ENCODE data around the gene TRO.

TRO gene

DNA sequence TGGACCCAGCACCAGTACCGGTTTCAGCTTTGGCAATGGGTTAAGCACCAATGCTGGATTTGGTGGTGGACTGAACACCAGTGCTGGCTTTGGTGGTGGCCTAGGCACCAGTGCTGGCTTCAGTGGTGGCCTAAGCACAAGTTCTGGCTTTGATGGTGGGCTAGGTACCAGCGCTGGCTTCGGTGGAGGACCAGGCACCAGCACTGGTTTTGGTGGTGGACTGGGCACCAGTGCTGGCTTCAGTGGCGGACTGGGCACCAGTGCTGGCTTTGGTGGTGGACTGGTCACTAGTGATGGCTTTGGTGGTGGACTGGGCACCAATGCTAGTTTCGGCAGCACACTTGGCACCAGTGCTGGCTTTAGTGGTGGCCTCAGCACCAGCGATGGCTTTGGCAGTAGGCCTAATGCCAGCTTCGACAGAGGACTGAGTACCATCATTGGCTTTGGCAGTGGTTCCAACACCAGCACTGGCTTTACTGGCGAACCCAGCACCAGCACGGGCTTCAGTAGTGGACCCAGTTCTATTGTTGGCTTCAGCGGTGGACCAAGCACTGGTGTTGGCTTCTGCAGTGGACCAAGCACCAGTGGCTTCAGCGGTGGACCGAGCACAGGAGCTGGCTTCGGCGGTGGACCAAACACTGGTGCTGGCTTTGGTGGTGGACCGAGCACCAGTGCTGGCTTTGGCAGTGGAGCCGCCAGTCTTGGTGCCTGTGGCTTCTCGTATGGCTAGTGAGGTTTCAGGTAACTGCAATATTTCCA is 9.8 kb downstream of the TRO start:
- Histone ChIP-seq H3K79me2 (ENCODE audit: low read length) (no peaks in the 10 kb centered on the region), H3K9me3 (replicated peaks; ENCODE audit: insufficient read depth, low read length) (no peaks in the 10 kb centered on the region), H3F3A (ENCODE audit: insufficient read depth, low read length) (no peaks in the 10 kb centered on the region), H3K36me3 (replicated peaks; ENCODE audit: insufficient read depth, low read length) (no peaks in the 10 kb centered on the region), H2AFZ (ENCODE audit: low read length) (no peak overlapping the region), H3K27me3 (replicated peaks; ENCODE audit: insufficient read depth, low read length) (no peaks in the 10 kb centered on the region), H3K4me2 (ENCODE audit: low read depth, low read length) (no peak overlapping the region), H4K20me1 (ENCODE audit: insufficient read depth, low read length) (no peaks in the 10 kb centered on the region), H3K27ac (ENCODE audit: low read length) (no peak overlapping the region), H3K9ac (ENCODE audit: low read length) (no peak overlapping the region), H3K4me3 (ENCODE audit: low read length) (no peak overlapping the region), H3K9me2 (replicated peaks; ENCODE audit: insufficient read depth, low read length) (no peaks in the 10 kb centered on the region), H3K4me1 (ENCODE audit: low read length) (peaks cover 3% of the 10 kb centered on the region; the same call in 1 of the 2 replicates)
- TF ChIP-seq EZH2 (optimal IDR thresholded peaks at IDR 0.05; ENCODE audit: low read depth, low read length) (no peak), EZH2phosphoT487 (IDR thresholded peaks at IDR 0.05; ENCODE audit: low read length) (no peak)
- TF ChIP-seq, protein P1, sequence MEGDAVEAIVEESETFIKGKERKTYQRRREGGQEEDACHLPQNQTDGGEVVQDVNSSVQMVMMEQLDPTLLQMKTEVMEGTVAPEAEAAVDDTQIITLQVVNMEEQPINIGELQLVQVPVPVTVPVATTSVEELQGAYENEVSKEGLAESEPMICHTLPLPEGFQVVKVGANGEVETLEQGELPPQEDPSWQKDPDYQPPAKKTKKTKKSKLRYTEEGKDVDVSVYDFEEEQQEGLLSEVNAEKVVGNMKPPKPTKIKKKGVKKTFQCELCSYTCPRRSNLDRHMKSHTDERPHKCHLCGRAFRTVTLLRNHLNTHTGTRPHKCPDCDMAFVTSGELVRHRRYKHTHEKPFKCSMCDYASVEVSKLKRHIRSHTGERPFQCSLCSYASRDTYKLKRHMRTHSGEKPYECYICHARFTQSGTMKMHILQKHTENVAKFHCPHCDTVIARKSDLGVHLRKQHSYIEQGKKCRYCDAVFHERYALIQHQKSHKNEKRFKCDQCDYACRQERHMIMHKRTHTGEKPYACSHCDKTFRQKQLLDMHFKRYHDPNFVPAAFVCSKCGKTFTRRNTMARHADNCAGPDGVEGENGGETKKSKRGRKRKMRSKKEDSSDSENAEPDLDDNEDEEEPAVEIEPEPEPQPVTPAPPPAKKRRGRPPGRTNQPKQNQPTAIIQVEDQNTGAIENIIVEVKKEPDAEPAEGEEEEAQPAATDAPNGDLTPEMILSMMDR (IDR thresholded peaks at IDR 0.05; ENCODE audit: low read length) = no peak
- no peak for DNase-seq

DNA sequence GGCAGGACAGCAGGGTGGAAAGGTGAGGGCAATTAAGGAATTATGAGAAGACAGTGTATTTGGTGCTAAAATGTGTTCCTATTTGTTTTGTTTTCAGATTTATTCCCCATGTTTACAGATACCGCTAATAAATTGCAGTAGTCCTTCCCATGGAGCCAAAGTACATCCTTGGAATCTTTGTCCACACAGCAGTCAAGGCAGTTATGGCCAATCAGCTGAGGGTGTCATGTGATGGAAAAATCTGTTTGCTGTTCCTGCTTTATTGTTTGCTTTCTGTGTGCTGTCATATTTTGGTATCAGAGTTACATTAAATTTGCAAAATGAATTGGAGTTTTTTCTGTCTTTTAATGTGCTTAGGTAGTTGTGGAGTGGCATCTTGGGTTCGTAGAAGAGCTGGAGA is 10.5 kb downstream of the TRO start:
- no peaks in the 10 kb centered on the region for H4K20me1 ChIP-seq (ENCODE audit: insufficient read depth, low read length)
- H3K79me2 ChIP-seq (ENCODE audit: low read length) = no peaks in the 10 kb centered on the region
- no peaks in the 10 kb centered on the region for H3F3A ChIP-seq (ENCODE audit: insufficient read depth, low read length)
- H3K9ac ChIP-seq (ENCODE audit: low read length) = no peak overlapping the region
- no peaks in the 10 kb centered on the region for H3K9me3 ChIP-seq (replicated peaks; ENCODE audit: insufficient read depth, low read length)
- no peak overlapping the region for H3K27ac ChIP-seq (ENCODE audit: low read length)
- peaks cover 3% of the 10 kb centered on the region; the same call in 1 of the 2 replicates for H3K4me1 ChIP-seq (ENCODE audit: low read length)
- no peak for DNase-seq
- no peaks in the 10 kb centered on the region for H3K27me3 ChIP-seq (replicated peaks; ENCODE audit: insufficient read depth, low read length)
- H3K4me3 ChIP-seq (ENCODE audit: low read length) = no peak overlapping the region
- no peak overlapping the region for H3K4me2 ChIP-seq (ENCODE audit: low read depth, low read length)
- TF ChIP-seq EZH2 (optimal IDR thresholded peaks at IDR 0.05; ENCODE audit: low read depth, low read length) (no peak), EZH2phosphoT487 (IDR thresholded peaks at IDR 0.05; ENCODE audit: low read length) (no peak)
- TF ChIP-seq, protein P1 (IDR thresholded peaks at IDR 0.05; ENCODE audit: low read length) = no peak
- H2AFZ ChIP-seq (ENCODE audit: low read length) = no peak overlapping the region
- H3K9me2 ChIP-seq (replicated peaks; ENCODE audit: insufficient read depth, low read length) = no peaks in the 10 kb centered on the region
- H3K36me3 ChIP-seq (replicated peaks; ENCODE audit: insufficient read depth, low read length) = no peaks in the 10 kb centered on the region

DNA sequence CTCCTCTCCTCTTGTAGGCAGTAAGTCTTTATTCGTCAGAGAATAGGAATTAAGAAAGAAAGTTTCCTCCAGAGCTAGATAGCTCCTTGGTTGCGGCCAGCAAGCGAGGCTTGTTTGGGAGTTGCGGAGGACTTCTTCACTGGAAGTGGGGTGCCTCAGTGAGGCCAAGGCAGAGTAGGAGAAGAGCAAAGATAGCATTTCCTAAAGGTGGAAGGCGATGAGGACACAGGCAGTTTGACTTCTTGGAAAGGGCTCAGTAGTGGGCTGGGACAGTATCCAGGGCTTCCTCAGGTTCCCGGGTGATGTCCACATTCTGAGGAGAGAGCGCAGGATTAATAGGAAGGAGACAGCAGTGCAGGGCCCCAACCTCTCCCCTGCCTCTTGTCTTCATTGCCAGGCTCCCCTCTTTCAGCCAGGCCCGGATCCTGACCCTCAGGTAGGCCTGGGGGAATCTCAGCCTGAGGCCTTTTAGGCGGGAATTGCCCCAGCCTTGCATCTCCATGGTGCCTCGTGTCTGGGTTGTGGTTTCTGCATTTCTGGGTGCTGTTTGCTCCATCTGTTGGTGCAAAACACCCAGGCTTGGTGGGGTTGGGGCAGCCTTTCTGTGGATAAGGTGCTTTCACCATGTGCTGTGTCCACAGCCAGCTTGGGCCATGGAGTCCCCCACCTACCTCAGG is 12.7 kb downstream of the TRO start:
- Histone ChIP-seq H3F3A (ENCODE audit: insufficient read depth, low read length) (no peaks in the 10 kb centered on the region), H3K9ac (ENCODE audit: low read length) (no peak overlapping the region), H3K4me1 (ENCODE audit: low read length) (no peaks in the 10 kb centered on the region), H3K9me2 (replicated peaks; ENCODE audit: insufficient read depth, low read length) (no peaks in the 10 kb centered on the region), H3K27me3 (replicated peaks; ENCODE audit: insufficient read depth, low read length) (no peaks in the 10 kb centered on the region), H4K20me1 (ENCODE audit: insufficient read depth, low read length) (no peaks in the 10 kb centered on the region), H3K27ac (ENCODE audit: low read length) (no peak overlapping the region), H2AFZ (ENCODE audit: low read length) (no peak overlapping the region), H3K79me2 (ENCODE audit: low read length) (no peaks in the 10 kb centered on the region), H3K4me3 (ENCODE audit: low read length) (no peak overlapping the region), H3K4me2 (ENCODE audit: low read depth, low read length) (no peak overlapping the region), H3K9me3 (replicated peaks; ENCODE audit: insufficient read depth, low read length) (no peaks in the 10 kb centered on the region), H3K36me3 (replicated peaks; ENCODE audit: insufficient read depth, low read length) (no peaks in the 10 kb centered on the region)
- TF ChIP-seq EZH2 (optimal IDR thresholded peaks at IDR 0.05; ENCODE audit: low read depth, low read length) (no peak), EZH2phosphoT487 (IDR thresholded peaks at IDR 0.05; ENCODE audit: low read length) (no peak)
- TF ChIP-seq, protein P1 (IDR thresholded peaks at IDR 0.05; ENCODE audit: low read length) = no peak
- no peak for DNase-seq

Measured in MM.1S (cell line).